GM19324 (cell line): ENCODE data around the gene SMARCC1.

Source experiments
- ATAC-seq: cut with Tn5 transposase; IDR thresholded peaks from one replicate; pipeline ENCODE4 v1.9.1; 2021; ENCODE audit warnings: mild to moderate bottlenecking, moderate library complexity; ENCODE audit not compliant: unreplicated experiment, low FRiP score

The SMARCC1 gene

DNA sequence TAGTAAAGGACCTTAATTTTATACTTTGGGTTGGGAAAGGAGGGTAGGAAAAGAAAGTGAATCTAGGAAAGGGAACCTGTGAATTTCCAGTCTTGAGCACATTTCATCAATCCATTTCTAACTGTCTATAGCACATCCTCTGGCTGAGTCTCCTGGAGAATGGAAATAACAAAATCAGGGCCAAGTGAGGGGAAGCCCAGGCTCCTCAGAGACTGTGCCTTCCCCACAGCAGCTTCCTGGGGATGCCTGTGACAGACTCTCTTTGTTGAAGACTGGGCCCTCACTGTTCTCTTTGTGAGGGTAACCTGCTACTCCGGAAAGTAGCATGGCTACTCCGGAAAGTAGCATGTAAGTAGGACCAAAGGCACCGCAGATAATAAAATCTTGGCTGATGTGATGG is 180.4 kb downstream of the SMARCC1 start:
- ATAC-seq: no peak

DNA sequence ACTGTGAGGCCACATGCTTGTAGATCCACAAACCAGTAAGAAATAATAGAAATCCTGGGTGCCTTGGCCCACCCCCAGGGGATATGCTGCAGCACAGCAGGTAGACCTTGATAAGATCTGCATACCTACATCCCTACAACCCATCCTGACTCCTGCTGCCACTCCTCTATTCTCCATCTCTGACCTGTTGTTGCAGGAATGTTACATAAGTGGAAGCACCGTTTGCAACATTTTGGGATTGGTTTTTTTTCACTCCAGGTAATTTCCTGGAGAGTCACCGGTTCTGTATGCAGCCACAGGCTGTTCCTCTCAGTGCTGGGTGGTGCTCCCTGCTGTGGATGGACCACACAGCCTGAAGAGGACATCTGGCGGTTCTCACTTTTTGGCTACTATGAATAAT is 186.9 kb downstream of the SMARCC1 start:
- no peak for ATAC-seq

DNA sequence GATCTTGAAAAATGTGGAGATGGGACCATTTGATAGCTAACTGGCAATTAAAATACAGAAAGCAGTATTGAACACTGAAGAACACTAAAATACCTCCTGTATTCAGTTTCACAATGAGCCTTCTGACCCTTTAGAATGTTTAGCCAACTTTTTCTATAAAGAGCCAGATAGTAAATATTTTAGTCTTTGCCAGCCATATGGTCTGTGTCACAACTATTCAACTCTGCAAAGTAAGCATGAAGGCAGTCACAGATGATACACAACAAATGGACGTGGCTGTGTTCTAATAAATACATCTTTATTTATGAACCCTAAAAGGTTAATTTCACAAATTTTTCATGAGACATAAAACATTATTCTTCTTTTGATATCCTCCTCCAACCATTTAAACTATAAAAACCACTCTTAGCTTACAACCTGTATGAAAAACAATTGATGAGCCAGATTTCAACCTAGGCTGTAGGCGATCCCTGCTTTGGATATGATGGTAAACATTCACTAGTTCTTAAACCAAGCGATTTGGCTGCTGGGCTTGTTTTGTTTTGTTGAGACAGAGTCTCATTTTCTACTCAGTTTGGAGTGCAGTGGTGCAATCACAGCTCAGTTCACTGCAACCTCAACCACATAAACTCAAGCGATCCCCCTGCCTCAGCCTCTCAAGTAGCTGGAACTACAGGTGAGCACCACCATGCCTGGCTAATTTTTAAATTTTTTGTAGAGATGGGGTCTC is 189.5 kb downstream of the SMARCC1 start:
- ATAC-seq: no peak

DNA sequence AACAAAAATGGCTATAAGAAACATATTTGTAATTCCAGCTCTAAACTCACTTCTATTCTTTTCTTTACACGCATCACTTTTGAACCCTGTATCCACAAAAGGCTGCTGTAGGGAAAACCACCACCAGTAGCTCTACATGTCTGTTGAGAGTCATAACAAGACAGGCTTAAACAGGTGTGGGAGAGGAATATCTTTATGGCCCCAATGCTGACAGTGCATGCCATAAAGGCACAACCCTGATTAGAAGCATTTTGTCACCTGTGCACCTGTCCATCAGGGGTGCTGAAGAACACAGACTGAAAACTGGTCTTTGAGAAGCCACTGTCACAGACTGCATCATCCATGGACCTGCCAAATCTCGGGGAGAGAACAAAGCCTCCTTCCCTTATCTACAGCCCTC is 191.5 kb downstream of the SMARCC1 start:
- ATAC-seq: no peak

DNA sequence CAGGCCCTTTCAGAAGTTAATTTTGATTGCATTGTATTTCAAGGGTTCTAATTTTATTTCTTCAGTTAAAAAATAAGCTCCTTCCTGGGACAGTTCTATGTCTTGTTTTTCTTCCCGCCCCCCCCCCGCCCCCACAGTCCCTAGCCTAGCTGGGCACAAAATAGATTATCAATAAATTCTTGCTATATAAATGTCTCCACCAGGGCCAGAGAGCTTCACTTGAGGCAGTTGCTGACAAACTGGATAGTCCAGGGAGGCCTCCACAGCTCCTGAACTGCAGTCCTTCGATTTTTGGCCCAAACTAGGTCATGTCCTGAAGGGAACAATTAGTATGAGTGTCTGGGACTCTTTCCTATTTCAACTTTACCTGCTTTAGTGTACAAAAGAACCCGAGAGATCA is 193.1 kb downstream of the SMARCC1 start:
- ATAC-seq: no peak

DNA sequence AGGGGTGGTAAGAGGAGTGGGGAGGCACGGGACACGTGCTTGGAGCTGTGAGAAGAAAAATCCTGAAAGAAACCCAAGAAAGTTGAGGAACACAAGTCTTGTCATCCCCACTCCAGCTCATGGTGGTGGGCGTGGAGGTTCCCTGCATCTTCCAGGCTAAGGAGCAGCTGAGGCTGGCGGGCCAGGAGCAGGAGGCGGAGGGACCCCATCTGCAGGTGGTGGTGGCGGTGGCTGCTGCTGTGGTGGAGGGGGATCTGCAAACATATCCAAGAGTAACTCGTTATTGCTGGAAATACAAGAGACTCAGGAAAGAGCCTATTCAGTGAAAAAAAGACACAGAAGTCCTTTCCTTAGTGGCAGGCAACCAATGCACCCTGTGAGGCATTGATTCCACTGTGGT is 193.6 kb downstream of the SMARCC1 start:
- ATAC-seq: no peak

DNA sequence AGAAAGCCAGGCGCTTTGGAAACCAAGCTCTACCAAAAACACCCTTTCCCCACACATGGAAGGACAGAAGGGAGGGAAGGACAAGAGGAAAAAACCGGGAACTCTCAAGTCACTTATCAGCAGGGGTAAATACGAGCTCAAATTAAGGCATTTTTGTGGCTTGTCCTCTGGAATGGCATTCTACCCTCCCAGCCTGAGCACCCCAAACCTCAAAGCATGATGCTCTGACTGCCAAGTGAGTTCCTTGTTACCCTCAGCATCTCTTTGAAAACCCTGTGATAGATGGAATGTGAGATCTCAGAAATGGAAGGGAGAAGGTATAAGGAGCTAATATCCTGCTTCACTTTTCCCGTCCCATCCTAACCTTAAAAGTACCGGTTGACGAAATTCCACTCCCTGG is 194.9 kb downstream of the SMARCC1 start:
- ATAC-seq: no peak

DNA sequence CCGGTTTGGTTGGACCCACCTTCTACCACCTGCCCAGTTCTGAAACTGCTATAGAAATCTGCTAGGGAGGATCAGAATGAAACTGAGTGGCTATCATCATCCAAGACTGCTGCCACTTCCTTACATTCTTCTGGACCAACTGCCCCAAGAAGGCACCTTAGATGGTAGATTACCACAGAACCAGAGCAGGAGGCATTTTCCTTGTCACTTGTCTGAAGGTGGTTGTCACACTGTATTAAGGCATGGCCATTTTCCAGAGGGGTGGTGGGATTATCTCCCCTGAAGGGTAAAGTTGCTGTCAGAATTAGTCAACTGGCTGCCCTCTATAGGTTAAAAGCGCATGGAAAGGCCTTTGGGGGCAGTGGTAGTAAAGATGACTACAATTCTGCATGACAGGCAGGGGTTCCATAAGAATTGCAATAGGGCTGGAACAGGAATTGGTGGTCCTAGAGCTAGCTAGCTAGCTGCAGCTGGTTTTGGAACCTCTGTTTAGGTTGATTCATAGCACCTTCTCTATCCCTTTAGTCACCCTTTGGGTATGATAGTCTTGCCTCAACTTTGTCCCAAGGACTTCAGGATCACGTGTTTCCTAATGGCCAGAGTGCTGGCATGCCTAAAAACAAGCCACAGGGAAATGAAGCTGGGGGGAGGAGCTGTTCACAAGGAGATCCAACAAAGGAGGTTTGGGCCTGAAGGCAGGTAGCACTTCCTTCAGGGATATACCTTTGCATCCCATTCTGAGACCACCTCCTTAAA is 198.2 kb downstream of the SMARCC1 start:
- no peak for ATAC-seq

DNA sequence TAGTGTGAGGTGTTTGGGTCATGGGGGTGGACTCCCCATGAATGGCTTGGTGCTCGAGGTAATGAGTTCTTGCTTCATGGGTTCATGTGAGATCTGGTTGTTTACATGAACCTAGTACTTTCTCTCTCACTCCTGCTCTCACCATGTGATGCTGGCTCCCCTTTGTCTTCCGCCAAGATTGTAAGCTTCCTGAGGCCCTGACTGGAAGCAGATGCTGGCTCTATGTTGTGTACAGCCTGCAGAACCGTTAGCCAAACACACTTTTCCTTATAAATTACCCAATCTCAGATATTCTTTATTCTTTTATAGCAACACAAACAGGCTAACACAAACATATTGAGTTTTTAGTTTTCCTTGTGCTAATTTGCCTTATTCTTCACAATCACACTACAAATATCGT is 199.9 kb downstream of the SMARCC1 start:
- no peak for ATAC-seq

DNA sequence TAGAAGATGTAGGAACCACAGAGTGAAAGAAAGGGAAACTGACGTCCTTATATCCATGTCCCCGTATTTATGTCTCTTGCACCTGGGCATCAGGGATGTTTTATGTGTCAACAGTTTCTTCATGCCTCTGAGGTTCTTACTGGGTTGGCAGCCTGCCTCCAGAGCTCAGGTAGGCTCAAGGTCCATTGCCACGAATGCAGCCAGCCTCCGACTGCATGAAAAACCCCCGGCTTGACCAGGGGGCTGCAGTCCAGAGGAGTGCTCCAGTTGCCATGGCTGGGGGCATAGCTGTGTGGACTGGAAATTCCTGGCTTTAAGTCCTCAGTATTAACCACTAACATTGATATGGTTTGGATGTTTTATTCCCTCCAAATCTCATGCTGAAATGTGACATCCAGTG is 200.3 kb downstream of the SMARCC1 start:
- ATAC-seq: no peak

DNA sequence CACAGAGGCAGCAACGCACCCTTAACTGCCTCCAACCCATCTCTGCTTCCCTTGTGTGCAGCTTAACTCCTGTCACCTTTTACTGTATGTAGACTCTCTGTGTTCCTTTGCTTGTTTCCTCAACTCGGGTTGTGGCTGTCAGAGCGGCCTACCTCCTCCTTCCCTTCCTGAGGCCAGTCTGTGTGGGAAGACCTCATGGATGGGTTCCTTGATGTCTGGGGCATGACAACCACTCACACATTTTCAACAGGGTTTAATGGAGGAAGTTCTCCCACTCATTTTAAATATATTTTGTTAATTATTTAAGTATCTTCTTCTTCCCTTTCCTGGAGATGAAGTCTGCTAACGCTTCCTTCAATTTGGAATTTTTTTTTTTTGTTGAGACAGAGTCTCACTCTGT is 201.2 kb downstream of the SMARCC1 start:
- no peak for ATAC-seq

DNA sequence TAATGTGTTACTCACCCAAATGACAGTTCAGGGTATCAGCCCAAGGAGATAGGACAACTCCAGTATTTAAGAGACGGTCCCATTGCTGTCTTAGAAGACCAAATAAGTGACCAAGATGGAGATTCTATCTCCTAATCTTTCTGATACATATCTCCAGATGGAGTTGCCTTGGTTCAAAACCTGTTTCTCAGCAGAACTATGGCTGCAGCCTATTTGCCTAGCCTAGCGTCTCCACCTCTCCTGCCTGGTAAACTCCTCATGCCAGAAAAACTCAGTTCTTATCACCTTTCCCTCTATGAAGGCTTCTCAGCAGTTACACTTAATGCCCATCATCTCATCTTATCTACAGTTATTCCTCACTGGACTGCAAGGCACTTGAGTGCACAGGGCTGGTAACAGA is 201.8 kb downstream of the SMARCC1 start:
- no peak for ATAC-seq

DNA sequence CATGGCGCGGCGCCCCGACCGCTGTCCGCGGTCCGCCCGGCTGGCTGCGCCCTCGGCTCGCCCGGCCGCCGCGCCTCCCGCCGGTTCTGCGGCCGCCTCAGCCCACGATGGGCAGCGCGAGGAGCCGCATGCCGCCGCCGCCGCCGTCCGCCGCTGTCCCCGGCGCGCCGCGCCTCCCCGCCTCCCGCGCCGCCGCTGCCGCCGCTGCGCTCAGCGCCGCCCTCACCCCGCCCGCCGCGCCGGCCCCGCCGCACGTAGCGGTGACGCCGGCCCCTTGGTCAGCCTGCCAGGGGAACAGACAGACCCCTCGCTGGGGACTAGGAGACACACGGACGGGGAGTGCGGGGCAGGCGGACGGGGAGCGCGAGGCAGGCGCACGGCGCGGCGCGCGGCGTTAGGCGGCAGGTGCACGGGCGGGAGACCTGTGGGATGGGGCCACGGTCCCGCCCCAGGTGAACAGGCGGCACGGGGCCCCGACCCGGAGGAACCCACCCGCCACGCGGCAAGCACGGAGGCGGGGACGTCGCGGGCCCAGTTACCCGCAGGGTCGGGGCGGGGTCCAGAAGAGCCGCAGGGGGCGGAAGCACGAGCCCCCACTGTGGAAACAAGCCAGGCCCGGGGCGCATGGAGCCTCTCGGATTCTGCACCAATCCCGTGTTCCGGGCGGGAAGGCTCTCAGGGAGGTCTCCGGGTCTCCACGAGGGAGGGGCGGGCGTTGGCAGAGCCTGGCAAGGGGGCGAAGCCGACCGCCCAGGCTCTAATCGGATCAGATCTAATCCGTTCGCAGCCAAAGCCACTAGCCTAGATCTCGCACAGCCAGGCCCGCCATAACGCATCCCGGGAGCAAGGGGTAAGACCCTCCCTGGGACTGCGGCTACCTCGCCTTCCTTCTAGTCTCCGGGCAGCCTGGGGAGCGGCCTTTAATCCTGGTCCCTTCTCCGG is 202.7 kb downstream of the SMARCC1 start, which contains the start of gene CSPG5:
Gene CSPG5, minus strand, starts transcription at position 175 of the 942 bp plus-strand sequence. Its CDS starts 172 bp downstream, at position 3.
- no peak for ATAC-seq

DNA sequence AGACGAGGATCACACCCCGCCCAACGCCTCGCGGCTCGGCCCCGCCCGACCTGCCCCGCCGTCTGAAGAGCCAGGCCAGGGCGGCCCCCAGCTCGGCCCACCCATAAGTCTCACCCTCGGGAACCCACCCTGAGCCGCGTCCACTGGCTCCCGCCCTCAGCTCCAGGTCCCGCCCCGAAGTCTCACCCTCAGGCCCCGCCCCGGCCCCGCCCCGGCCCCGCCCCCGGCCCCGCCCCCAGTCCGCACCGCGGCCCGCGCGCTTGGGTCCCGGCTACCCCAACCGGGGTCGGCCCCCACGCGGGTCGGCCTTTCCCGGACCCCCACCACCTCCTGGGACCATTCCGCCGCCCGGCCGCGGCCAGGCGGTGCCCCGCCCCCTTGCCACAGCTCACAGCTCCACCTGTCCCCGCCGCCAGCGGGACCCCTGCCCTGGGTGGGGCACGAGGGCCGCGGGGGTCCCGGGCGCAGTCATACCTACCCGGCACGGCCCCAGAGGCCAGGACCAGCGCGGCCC is 203.5 kb downstream of the SMARCC1 start:
- no peak for ATAC-seq

DNA sequence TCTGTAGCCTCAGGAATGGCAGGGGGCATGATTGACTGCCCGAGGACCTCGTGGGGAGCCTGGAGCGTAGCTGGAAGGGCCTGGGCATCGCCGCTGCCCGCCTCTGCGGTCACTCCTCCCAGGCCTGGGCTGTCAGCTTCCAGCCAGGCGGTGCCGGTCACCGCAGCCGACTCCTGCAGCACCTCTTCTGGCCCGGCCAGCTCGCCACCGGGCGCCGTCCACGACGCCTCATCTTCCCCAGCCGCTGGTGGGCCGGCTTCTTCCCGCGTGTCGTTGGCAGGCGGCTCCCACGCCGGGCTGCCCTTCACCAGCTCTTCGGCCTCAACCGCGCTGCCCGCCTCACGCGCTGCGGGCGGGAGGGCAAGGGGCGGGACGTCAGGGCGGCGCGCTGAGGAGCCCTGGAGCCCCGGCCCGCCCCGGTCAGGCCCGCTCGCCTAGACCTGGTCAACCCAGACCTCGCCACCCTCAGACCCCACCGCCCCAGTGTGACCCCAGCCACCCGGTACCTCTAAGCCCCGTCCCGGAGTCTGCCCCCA is 204.0 kb downstream of the SMARCC1 start:
- no peak for ATAC-seq

DNA sequence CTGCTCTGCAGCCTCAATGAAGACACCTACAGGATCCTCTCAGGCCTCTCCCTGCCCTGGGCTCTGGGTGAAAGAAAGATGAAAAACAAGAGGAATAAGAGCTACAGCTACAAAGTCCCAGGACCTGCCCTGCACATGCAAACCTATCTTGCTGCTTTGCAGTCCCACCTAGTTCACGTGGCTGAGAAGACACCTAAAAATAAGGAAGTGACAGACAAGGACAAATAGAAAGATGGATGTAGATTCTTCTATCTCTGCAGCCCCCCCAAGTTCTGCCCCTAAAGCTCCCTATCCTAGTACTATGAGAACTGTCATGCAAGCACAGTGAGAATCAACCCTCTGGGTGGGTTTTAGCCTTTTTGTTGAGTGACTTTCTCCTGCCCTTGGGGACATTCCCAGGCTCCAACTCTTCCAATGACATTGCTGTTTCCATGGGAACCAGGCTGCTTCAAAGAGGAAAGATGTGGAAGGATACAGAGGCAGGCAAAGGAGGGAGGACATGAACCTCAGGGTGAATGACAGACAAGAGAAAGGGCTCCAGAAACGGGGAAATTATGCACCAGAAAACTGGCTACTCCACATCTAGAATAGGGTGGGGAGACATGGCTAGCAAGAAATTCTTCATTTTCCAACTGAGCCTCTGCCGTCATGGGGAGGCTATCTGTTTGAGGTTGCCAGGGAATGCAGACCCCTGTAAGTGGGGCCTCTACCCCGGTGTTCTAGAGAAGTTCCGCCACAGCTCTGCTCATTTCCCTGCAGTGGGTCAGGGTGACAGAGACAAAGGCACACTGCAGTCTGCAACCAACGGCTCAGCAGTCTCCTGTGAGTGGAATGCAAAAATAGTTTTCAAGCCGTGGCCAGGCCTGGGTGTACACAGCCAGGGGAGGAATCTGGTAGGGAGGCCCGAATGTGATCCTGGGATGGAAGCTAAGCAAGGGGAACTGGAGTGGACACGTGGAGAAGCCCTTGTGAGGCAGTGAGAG is 208.2 kb downstream of the SMARCC1 start:
- no peak for ATAC-seq

DNA sequence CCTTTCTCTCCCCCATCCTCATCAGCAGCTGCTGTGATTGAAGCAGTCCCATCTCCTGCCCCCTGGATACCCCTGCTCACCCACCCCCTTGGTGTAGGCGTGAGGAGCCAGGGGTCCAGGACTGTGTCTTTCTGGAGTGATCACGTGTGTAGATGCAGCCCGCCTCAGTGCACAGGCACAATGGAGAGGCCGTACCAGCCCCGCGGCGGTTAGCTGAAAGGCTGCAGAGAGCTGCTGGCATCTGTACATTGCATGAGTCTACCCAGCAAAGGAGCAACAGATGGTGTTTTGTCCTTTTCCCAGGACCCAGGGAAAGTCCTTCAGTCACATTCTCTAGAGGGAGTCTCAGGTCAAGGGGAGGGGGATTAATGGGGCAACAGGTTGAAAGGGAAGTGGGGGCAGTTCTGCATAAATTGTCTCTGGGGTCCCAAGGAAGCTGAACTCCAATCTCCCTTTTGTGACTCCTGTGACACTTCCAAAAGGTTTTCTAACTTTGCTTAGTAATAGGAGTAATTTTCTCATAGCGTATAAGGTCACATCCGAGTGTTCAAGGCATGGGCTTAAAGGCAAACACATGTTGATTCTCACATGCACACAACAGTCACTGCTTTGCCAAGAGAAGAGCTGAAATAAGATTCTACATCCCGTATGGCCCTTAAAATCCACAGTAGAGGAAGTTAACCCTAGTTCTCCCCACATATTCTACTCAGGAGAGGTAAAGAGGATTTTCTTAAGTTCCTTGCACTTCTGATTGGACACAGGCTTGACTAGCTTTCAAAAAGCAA is 210.1 kb downstream of the SMARCC1 start:
- ATAC-seq: no peak

DNA sequence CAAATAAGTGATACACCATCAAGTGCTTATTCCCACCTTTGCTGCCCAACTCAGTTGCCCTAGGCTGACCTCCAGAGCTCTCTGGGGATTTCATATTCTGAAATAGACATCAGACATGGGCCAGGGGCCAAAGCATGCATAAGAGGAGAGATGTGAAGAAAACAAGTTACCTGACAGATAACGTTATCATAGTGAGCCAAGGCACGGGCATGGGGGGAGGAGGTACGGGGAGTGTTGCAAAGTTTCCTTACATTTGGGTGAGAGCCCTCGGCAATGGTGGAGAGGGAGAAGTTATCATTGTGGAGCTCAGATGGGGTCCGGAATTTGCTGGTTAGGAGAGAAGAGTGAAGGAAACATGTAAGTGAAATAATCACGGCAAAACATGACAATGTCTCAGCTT is 212.8 kb downstream of the SMARCC1 start:
- no peak for ATAC-seq

DNA sequence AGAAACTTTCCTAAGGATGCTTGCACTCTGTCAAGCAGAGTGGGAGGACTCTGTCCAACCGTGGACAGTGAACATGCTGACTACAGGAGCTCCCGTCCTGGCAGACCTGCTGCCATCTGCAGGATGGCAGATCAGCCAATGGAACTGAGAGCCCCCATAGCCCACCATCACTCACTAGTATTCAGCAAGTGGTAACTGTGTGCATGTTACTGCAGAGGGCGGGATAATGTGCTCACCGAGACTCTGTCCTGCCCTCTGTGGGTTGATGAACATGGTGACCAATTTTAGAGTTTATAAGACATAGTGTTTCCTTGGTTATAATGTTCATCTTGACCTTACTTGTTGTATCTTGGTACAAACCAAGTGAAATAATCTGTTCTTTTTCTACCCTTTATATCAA is 214.5 kb downstream of the SMARCC1 start:
- ATAC-seq: no peak
